HepG2 (cell line): Measurements from ENCODE around the gene CFAP54. TPM values are rescaled to one million over a fixed set of nuclear protein-coding genes. Genes with fewer than 3 reads are reported as not detected.
"Not testable (repeated sequence)": the region's sequence is repeated elsewhere in the genome, so short reads cannot be mapped to it uniquely, and the experiment has no call there.

Experiments
- ATAC-seq: fragments of 200-7000 bp; cut with Tn5 transposase; 3 replicates; pipeline ENCODE4 v1.9.1; 2020; ENCODE audit warnings: mild to moderate bottlenecking, moderate library complexity
- BruUV-seq: library from RNA; stranded (reverse); fragments of 400-500 nt; replicated peaks from 2 replicates; lab custom pipeline; 2021; lab: Mats Ljungman, UMichigan
- CTCF ChIA-PET: fragments of 300-600 bp; formaldehyde crosslinking; extraction: SDS; loops from one replicate; lab custom pipeline; 2021; ENCODE audit warnings: low total read pairs, inconsistent platforms, low intra/inter-chr PET ratio; lab: Yijun Ruan, JAX
- POLR2A ChIA-PET: fragments of 350-600 bp; sonication (Branson Sonifier 250); formaldehyde crosslinking; loops from one replicate; lab custom pipeline; 2020; ENCODE audit warnings: antibody characterized with exemption, inconsistent platforms; lab: Yijun Ruan, JAX
- DNase-seq: peaks from one replicate; pipeline ENCODE4 v3.0.0-alpha.2; 2015; ENCODE audit warnings: low spot score
- FAIRE-seq: peaks from 3 replicates; lab custom pipeline; 2011; peaks lifted over from hg19 to GRCh38; lab: Jason Lieb, UNC
- H2AFZ ChIP-seq: one replicate; pipeline ENCODE4 v1.6.1; 2011; ENCODE audit warnings: low read length, inconsistent platforms
- H3K27ac ChIP-seq: fragments of 300-600 bp; 3 replicates; pipeline ENCODE4 v1.8.0; 2011; ENCODE audit warnings: mixed run types, mild to moderate bottlenecking, mixed read lengths, low read length, inconsistent platforms; ENCODE audit not compliant: insufficient read depth; ENCODE audit errors: extremely low read length
- H3K27me3 ChIP-seq, 2 experiments: fragments of 200-600 bp in 1 of 2; 2 replicates in 1 of 2; 3 replicates in 1 of 2; pipeline versions ENCODE4 v1.6.0 to v1.8.0; 2011; ENCODE audit warnings: low read length in 2 of 2, mild to moderate bottlenecking in 2 of 2, moderate library complexity in 2 of 2, inconsistent platforms in 1 of 2; ENCODE audit not compliant: insufficient read depth in 2 of 2, control insufficient read depth in 1 of 2
- H3K36me3 ChIP-seq, 2 experiments: fragments of 200-600 bp in 1 of 2; replicated peaks in 1 of 2; 2 replicates in 1 of 2; 3 replicates in 1 of 2; pipeline versions ENCODE4 v1.5.1 to v1.8.0; 2011; ENCODE audit warnings: low read length in 2 of 2, inconsistent platforms in 1 of 2; ENCODE audit not compliant: insufficient read depth in 2 of 2, control insufficient read depth in 1 of 2
- H3K4me1 ChIP-seq: 2 replicates; pipeline ENCODE4 v1.5.1; 2012; ENCODE audit warnings: low read length, inconsistent platforms; ENCODE audit not compliant: insufficient read depth
- H3K4me2 ChIP-seq: 2 replicates; pipeline ENCODE4 v1.6.0; 2011; ENCODE audit warnings: low read depth, low read length, inconsistent platforms
- H3K4me3 ChIP-seq, 3 experiments: fragments of 200-600 bp in 1 of 3; sonication (generic), shearing (Covaris generic) in 1 of 3; replicated peaks in 1 of 3; 2 replicates each; pipeline ENCODE4 v1.5.1; 2011 to 2016; ENCODE audit warnings: low read length in 3 of 3, inconsistent platforms in 2 of 3, low read depth in 2 of 3, mild to moderate bottlenecking in 2 of 3, control low read depth in 1 of 3, mixed read lengths in 1 of 3; ENCODE audit not compliant: insufficient read depth in 1 of 3
- H3K79me2 ChIP-seq: one replicate; pipeline ENCODE4 v1.6.1; 2011; ENCODE audit warnings: low read length, inconsistent platforms; ENCODE audit not compliant: insufficient read depth
- H3K9ac ChIP-seq: 2 replicates; pipeline ENCODE4 v1.6.0; 2011; ENCODE audit warnings: mild to moderate bottlenecking, low read depth, low read length, inconsistent platforms; ENCODE audit not compliant: insufficient read depth
- H3K9me3 ChIP-seq: 2 replicates; pipeline ENCODE4 v1.5.1; 2012; ENCODE audit warnings: mild to moderate bottlenecking, low read length
- H4K20me1 ChIP-seq: 2 replicates; pipeline ENCODE4 v1.6.0; 2011; ENCODE audit warnings: inconsistent platforms, mild to moderate bottlenecking, low read length, moderate library complexity; ENCODE audit not compliant: insufficient read depth
- DNMT3B ChIP-seq: conservative IDR thresholded peaks from 2 replicates; pipeline ENCODE4 v1.6.1; 2016; ENCODE audit warnings: missing biosample characterization, control low read depth
- ELF1 ChIP-seq: sonication (generic); formaldehyde crosslinking; IDR thresholded peaks from 2 replicates; pipeline ENCODE4 v1.4.0; 2020; ENCODE audit warnings: missing genetic modification reagents
- FOXP1 ChIP-seq, 2 experiments: fragments of 450-650 bp in 1 of 2; IDR thresholded peaks; 2 replicates each; pipeline ENCODE4 v1.6.1; 2017 to 2018; ENCODE audit warnings: antibody characterized with exemption in 1 of 2
- HHEX ChIP-seq: IDR thresholded peaks from 2 replicates; pipeline ENCODE4 v1.6.1; 2016; ENCODE audit warnings: control low read depth
- JUND ChIP-seq: sonication (generic); formaldehyde crosslinking; IDR thresholded peaks from 2 replicates; pipeline ENCODE4 v1.8.0; 2022; ENCODE audit warnings: mild to moderate bottlenecking, missing genetic modification reagents
- NR2C2 ChIP-seq: sonication (generic); formaldehyde crosslinking; IDR thresholded peaks from 2 replicates; pipeline ENCODE4 v1.4.0; 2020; ENCODE audit warnings: missing genetic modification reagents, mild to moderate bottlenecking, moderate library complexity, borderline replicate concordance
- NR2F6 ChIP-seq, 2 experiments: IDR thresholded peaks; 2 replicates each; pipeline ENCODE4 v1.6.1; 2016; ENCODE audit warnings: antibody characterized with exemption in 1 of 2, mild to moderate bottlenecking in 1 of 2
- SAFB2 ChIP-seq: sonication (generic); formaldehyde crosslinking; IDR thresholded peaks from 2 replicates; pipeline ENCODE4 v1.5.1; 2020; ENCODE audit warnings: missing genetic modification reagents, low read depth, mild to moderate bottlenecking, borderline replicate concordance
- TBX2 ChIP-seq: sonication (generic); formaldehyde crosslinking; IDR thresholded peaks from 2 replicates; pipeline ENCODE4 v1.5.0; 2020; ENCODE audit warnings: missing genetic modification reagents, mild to moderate bottlenecking, borderline replicate concordance
- ZNF644 ChIP-seq: IDR thresholded peaks from 2 replicates; pipeline ENCODE4 v1.6.1; 2016; ENCODE audit warnings: low read depth
- ZNF749 ChIP-seq: sonication (generic); formaldehyde crosslinking; IDR thresholded peaks from 2 replicates; pipeline ENCODE4 v1.8.0; 2022; ENCODE audit warnings: mild to moderate bottlenecking, missing genetic modification reagents, moderate library complexity, borderline replicate concordance
- WGBS: methylation state at CpG from one replicate; pipeline ENCODE4 v1.1.6; 2017; ENCODE audit warnings: low lambda C conversion rate; 5-methylcytosine and 5-hydroxymethylcytosine counted together
- in situ Hi-C: cut with HindIII; loops from 2 replicates; pipeline ENCODE4 v1.10.0; 2017; ENCODE audit warnings: low pct_unique_long_range_greater_than_20kb; ENCODE audit not compliant: extremely low pct_ligation_motif_present
- intact Hi-C: fragments of 100-400 bp; cut with micrococcal nuclease; formaldehyde crosslinking; loops from one replicate; pipeline ENCODE4 v1.10.0; 2022; ENCODE audit not compliant: unreplicated experiment
- polyA plus RNA-seq, 8 experiments: library from polyadenylated mRNA; depleted of rRNA in 3 of 8; stranded (reverse) in 7 of 8; unstranded in 1 of 8; fragments of >200 nt; fragmentation: Illumina TruSeq in 4 of 8; extraction: Trizol in 4 of 8; gene quantifications; 2 replicates each; pipeline versions ENCODE4 v1.2.1 to v1.2.3, GENCODE V29; 2011 to 2016; ENCODE audit warnings: low read depth in 4 of 8, missing spikeins in 1 of 8, mixed read lengths in 1 of 8; ENCODE audit not compliant: insufficient read depth in 1 of 8
- total RNA-seq, 5 experiments: library from RNA; depleted of rRNA; stranded (reverse); fragments of >200 nt; fragmentation: Illumina TruSeq; extraction: Trizol; gene quantifications; 2 replicates each; pipeline ENCODE4 v1.2.3, GENCODE V29; 2016; ENCODE audit warnings: low read depth in 1 of 5

Gene CFAP54
- total and polyA plus RNA-seq, 2 of the 13 experiments (the other 11 are each of a cell fraction or from before 2014, with no cell fraction given) = not detected

DNA sequence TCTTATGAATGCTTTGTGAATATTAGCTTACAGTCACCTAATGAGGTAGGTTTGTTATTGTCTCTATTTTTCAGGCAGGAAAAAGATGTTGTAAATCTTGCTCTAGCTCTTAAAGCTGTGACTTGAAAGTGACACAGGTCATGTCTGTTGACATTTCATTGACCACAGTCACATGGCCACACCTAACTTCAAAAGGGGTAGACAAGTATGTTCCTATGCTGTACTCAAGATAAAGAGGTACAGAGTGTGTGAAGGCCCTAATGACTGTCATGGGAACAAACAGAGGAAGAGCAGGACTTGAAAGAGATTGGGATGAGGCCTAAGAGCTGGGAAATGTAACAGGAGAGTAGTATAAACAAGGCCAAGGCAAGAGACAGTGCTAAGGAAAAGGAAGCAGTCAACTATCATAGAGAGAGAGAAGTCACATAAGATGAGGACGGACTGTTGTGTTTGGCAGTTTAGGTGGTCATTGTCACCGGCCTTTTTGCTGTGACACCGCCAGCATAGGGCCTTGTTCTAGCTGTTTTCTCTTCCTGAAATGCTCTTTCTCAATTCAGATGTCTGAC lies 181.0 kb downstream of the CFAP54 start (continued):
- peak; percentile 27; the same call in 1 of the 2 replicates for TF ChIP-seq HHEX
- TF ChIP-seq ELF1 (CRISPR knock-in tag) = no peak
- TF ChIP-seq JUND (CRISPR knock-in tag) = no peak
- TF ChIP-seq TBX2 (CRISPR knock-in tag) = peak; percentile 60; the same call in 1 of the 2 replicates
- peak; percentile 76 for TF ChIP-seq NR2F6 (IDR thresholded peaks at IDR 0.05)
- TF ChIP-seq NR2F6 (CRISPR knock-in tag; IDR thresholded peaks at IDR 0.05) = peak; percentile 68
- 0 out of 2 replicates have a peak, but pooled peaks have one; percentile 6 for TF ChIP-seq ZNF644 (CRISPR knock-in tag)
- TF ChIP-seq DNMT3B = 0 out of 2 replicates have a peak, but pooled peaks have one; percentile 66
- no peak for TF ChIP-seq ZNF749 (CRISPR knock-in tag)
- TF ChIP-seq FOXP1 (IDR thresholded peaks at IDR 0.05) = no peak
- peak; percentile 45; the same call in 1 of the 2 replicates for TF ChIP-seq FOXP1 (CRISPR knock-in tag; IDR thresholded peaks at IDR 0.05)
- no peak for TF ChIP-seq NR2C2 (CRISPR knock-in tag)
- TF ChIP-seq SAFB2 (CRISPR knock-in tag) = no peak

DNA sequence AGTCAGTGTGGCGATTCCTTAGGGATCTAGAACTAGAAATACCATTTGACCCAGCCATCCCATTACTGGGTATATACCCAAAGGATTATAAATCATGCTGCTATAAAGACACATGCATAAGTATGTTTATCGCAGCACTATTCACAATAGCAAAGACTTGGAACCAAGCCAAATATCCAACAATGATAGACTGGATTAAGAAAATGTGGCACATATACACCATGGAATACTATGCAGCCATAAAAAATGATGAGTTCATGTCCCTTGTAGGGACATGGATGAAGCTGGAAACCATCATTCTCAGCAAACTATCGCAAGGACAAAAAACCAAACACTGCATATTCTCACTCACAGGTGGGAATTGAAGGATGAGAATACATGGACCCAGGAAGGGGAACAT lies 186.1 kb downstream of the CFAP54 start:
- DNase-seq, BruUV-seq, H3K27ac ChIP-seq, H3K27me3 ChIP-seq, POLR2A ChIA-PET, H2AFZ ChIP-seq, H3K9me3 ChIP-seq, H3K4me3 ChIP-seq, H3K36me3 ChIP-seq, H3K79me2 ChIP-seq, intact Hi-C loops, ATAC-seq, FAIRE-seq, H3K9ac ChIP-seq, H4K20me1 ChIP-seq, H3K4me1 ChIP-seq, CTCF ChIA-PET, in situ Hi-C loops, H3K4me2 ChIP-seq: not testable (repeated sequence)
- 15% methylated on average over 3 of the region's 3 CpGs for WGBS
